ENCODE measurements around the gene KRT33B.

KRT33B gene

DNA sequence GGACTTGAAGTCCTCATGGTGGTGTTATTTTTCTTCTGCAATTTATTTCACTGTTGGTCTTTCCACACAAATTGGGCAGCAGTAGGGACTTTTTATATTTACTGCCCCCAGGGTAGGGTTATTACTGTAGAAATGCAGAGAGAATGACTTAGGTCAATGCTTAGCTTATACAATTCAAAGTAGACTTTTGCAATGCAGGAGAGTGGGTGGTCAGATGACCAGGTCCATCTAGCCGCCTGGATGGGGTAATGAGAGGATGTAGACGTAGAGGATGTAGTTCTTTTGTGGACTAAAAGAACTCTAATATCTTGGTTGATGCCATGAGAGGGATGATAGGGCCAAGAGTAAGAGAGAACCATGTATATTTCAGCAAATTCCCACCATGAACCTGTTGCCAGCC lies 51.4 kb downstream of the KRT33B start:
- Histone ChIP-seq H3K9me3 (ENCODE audit: control insufficient read depth in 5 of 5, low read length in 5 of 5) (peaks cover 0 to 10% (median 4%) of the 10 kb centered on the region in 5 donors), H3K36me3 (ENCODE audit: control insufficient read depth in 5 of 5, insufficient read depth in 5 of 5, low read length in 5 of 5) (no peaks in the 10 kb centered on the region), H3K4me1 (ENCODE audit: control insufficient read depth in 5 of 5, insufficient read depth in 5 of 5, low read length in 5 of 5) (no peaks in the 10 kb centered on the region), H3K9ac (ENCODE audit: low read length in 5 of 5) (no peak overlapping the region), H3K27me3 (ENCODE audit: control insufficient read depth in 5 of 5, insufficient read depth in 4 of 5, low read length in 5 of 5) (peaks cover 3 to 9% (median 4%) of the 10 kb centered on the region in 5 donors), H3K27ac (ENCODE audit: low read depth, low read length) (no peak overlapping the region), H3K4me3 (ENCODE audit: low read depth in 1 of 5, low read length in 5 of 5) (no peak overlapping the region)

GRCh38 chr17:41315814-41316445 lies 53.7 kb downstream of the KRT33B start:
- peaks cover 0 to 10% (median 4%) of the 10 kb centered on the region in 5 donors for H3K9me3 ChIP-seq (ENCODE audit: control insufficient read depth in 5 of 5, low read length in 5 of 5)
- H3K4me1 ChIP-seq (ENCODE audit: control insufficient read depth in 5 of 5, insufficient read depth in 5 of 5, low read length in 5 of 5) = no peaks in the 10 kb centered on the region

GRCh38 chr17:41315204-41315794 lies 54.3 kb downstream of the KRT33B start, which contains the start of gene KRTAP17-1:
Gene KRTAP17-1, minus strand, starts transcription at chr17:41315710. Its CDS starts 60 bp downstream, at chr17:41315650.
- Histone ChIP-seq H3K4me1 (ENCODE audit: control insufficient read depth in 5 of 5, insufficient read depth in 5 of 5, low read length in 5 of 5) (no peaks in the 10 kb centered on the region), H3K9me3 (ENCODE audit: control insufficient read depth in 5 of 5, low read length in 5 of 5) (peaks cover 0 to 8% (median 4%) of the 10 kb centered on the region in 5 donors), H3K27me3 (ENCODE audit: control insufficient read depth in 5 of 5, insufficient read depth in 4 of 5, low read length in 5 of 5) (peaks cover 3 to 9% (median 4%) of the 10 kb centered on the region in 5 donors), H3K4me3 (ENCODE audit: low read depth in 1 of 5, low read length in 5 of 5) (no peak within 1 kb of the TSS), H3K27ac (ENCODE audit: low read depth, low read length) (no peak within 1 kb of the TSS), H3K36me3 (ENCODE audit: control insufficient read depth in 5 of 5, insufficient read depth in 5 of 5, low read length in 5 of 5) (no peaks in the 10 kb centered on the region), H3K9ac (ENCODE audit: low read length in 5 of 5) (no peak within 1 kb of the TSS)

More at GRCh38 chr17:41315814-41316445, 53.7 kb downstream of the KRT33B start:
- Histone ChIP-seq H3K36me3 (ENCODE audit: control insufficient read depth in 5 of 5, insufficient read depth in 5 of 5, low read length in 5 of 5) (no peaks in the 10 kb centered on the region), H3K27me3 (ENCODE audit: control insufficient read depth in 5 of 5, insufficient read depth in 4 of 5, low read length in 5 of 5) (peaks cover 3 to 9% (median 4%) of the 10 kb centered on the region in 5 donors), H3K27ac (ENCODE audit: low read depth, low read length) (no peak overlapping the region), H3K4me3 (ENCODE audit: low read depth in 1 of 5, low read length in 5 of 5) (no peak overlapping the region), H3K9ac (ENCODE audit: low read length in 5 of 5) (no peak overlapping the region)

All from subcutaneous abdominal adipose tissue (tissue), 5 donors.